ENCODE results near the gene FSTL4. TPM values are rescaled to one million over a fixed set of nuclear protein-coding genes. Genes with fewer than 3 reads are reported as not detected.

The FSTL4 gene
- total RNA-seq, 1 donor from 2014 or later: 0.67 TPM

DNA sequence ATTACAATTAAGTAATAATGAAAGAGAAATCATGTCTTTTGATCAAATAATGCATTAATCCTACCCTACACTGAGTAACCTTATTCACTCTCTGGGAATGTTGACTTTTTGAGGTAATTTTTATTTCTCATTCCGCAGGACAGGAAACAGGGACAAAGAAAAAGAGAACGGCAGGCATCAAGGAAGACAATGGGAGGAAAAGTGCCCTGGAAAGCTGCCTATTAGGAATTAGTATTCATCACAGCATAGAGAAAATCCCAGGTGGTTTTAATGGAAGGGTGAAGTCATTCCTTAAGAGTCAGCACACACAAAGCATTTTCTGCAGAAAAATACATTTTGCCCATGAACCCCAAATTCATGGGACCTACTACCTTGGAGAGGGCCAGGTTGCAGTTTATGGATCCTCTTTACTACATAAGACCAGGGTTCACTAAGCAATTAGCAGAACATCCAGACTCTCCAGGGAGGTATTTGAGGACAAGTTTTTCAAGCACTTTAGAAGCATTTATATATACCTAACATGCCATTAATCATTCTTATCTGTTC lies 9.4 kb downstream of the FSTL4 start:
- no peak overlapping the region for H3K4me3 ChIP-seq
- TF ChIP-seq, protein P1, sequence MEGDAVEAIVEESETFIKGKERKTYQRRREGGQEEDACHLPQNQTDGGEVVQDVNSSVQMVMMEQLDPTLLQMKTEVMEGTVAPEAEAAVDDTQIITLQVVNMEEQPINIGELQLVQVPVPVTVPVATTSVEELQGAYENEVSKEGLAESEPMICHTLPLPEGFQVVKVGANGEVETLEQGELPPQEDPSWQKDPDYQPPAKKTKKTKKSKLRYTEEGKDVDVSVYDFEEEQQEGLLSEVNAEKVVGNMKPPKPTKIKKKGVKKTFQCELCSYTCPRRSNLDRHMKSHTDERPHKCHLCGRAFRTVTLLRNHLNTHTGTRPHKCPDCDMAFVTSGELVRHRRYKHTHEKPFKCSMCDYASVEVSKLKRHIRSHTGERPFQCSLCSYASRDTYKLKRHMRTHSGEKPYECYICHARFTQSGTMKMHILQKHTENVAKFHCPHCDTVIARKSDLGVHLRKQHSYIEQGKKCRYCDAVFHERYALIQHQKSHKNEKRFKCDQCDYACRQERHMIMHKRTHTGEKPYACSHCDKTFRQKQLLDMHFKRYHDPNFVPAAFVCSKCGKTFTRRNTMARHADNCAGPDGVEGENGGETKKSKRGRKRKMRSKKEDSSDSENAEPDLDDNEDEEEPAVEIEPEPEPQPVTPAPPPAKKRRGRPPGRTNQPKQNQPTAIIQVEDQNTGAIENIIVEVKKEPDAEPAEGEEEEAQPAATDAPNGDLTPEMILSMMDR (IDR thresholded peaks at IDR 0.05): no peak
- no peaks in the 10 kb centered on the region for H3K27me3 ChIP-seq
- intact Hi-C loops (cut with DNase I): no loop called here
- no peak overlapping the region for H3K27ac ChIP-seq
- DNase-seq: no peak
- ATAC-seq: no peak
- no peaks in the 10 kb centered on the region for H3K4me1 ChIP-seq
- H3K9me3 ChIP-seq: no peaks in the 10 kb centered on the region
- no peaks in the 10 kb centered on the region for H3K36me3 ChIP-seq

DNA sequence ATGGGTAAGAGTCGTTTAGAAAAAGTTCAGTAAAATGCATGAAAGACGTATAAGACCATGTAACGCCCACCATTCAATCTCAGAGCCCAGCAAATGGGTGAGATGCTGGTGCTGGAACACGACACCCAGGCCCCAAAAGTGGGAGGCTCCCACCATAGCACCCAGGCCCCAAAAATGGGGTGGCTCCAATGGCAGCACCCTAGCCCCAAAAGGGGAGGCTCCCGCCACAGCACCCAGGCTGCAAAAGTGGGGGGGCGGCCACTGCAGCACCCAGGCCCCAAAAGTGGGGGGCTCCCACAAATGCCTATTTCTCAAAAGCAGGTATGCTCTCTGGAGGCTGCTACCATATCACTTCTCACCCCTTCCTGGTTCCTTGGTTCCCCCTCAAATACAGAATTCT lies 12.7 kb downstream of the FSTL4 start:
- H3K36me3 ChIP-seq: no peaks in the 10 kb centered on the region
- ATAC-seq (no peak), DNase-seq (no peak)
- H3K27ac ChIP-seq: no peak overlapping the region
- H3K27me3 ChIP-seq: no peaks in the 10 kb centered on the region
- intact Hi-C loops (cut with DNase I): no loop called here
- H3K4me1 ChIP-seq: no peaks in the 10 kb centered on the region
- no peak overlapping the region for H3K4me3 ChIP-seq
- H3K9me3 ChIP-seq: no peaks in the 10 kb centered on the region
- TF ChIP-seq, protein P1 (IDR thresholded peaks at IDR 0.05): no peak

DNA sequence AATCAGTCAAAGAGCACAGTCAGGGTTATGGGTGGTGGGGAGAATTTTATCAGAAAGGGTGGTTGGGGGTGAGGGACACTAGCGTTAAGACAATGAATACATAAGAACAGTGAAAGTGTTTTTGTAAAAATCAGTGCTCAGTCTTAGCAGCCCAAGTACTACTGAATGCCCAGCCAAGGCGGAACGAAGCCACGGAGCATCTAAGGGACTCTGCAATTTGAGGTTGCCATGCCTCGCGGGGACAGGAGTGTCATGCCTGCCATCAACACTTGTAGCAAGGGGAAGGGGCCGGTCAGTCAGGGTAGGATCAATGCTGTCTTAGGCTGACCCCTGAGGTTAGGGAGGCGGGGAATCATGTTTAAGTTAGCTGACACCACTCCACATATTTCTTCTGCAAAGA lies 13.3 kb downstream of the FSTL4 start:
- Histone ChIP-seq H3K9me3 (no peaks in the 10 kb centered on the region), H3K36me3 (no peaks in the 10 kb centered on the region), H3K27me3 (no peaks in the 10 kb centered on the region), H3K27ac (no peak overlapping the region), H3K4me3 (no peak overlapping the region), H3K4me1 (no peaks in the 10 kb centered on the region)
- intact Hi-C loops (cut with DNase I): no loop called here
- ATAC-seq: no peak
- TF ChIP-seq, protein P1 (IDR thresholded peaks at IDR 0.05): no peak
- no peak for DNase-seq

DNA sequence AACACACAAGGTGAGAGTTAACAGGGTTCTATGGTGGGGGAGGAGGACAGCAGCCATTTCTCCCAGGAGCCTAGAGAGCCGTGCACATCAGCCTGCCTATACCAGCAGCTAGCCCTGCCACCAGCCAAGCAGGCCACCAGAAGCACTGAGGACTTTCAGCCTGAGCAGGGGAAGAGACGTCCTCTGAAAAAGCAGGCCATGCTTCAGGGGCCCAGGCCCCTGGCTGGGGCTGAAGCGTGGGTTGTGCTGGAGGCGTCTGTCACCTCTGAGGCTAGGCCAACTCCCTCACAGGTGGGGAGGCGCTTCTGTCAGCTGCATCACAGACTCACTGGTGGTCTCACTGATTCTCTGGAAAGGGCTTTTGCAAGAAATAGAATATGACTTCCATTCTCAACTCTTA lies 16.3 kb downstream of the FSTL4 start:
- Histone ChIP-seq H3K4me1 (no peaks in the 10 kb centered on the region), H3K27me3 (no peaks in the 10 kb centered on the region), H3K27ac (no peak overlapping the region), H3K9me3 (no peaks in the 10 kb centered on the region), H3K4me3 (no peak overlapping the region), H3K36me3 (no peaks in the 10 kb centered on the region)
- TF ChIP-seq, protein P1 (IDR thresholded peaks at IDR 0.05): no peak
- ATAC-seq (no peak), DNase-seq (no peak)
- intact Hi-C loops (cut with DNase I): no loop called here

DNA sequence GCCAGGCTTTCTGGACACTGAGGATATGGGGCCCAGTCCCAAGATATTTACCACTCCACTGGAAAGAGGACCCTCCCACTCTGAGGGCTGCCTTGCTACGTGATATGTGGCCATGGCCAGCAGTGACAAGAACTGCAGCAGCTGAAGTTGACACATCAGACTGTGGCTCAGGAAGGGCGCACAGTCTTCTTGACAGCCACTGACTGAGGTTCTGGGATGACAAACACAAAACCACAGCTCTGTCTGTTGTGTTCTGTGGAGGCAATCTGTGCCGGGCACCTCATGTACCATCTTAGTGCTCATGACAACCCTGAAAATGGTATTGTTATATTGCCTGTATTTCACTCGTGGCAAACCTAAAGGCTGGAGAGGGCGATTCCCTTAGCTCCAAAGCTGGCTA lies 16.9 kb downstream of the FSTL4 start:
- DNase-seq (no peak), ATAC-seq (no peak)
- TF ChIP-seq, protein P1 (IDR thresholded peaks at IDR 0.05): no peak
- H3K27me3 ChIP-seq: no peaks in the 10 kb centered on the region
- intact Hi-C loops (cut with DNase I): no loop called here
- H3K36me3 ChIP-seq: no peaks in the 10 kb centered on the region
- H3K4me1 ChIP-seq: no peaks in the 10 kb centered on the region
- no peak overlapping the region for H3K4me3 ChIP-seq
- H3K27ac ChIP-seq: no peak overlapping the region
- H3K9me3 ChIP-seq: no peaks in the 10 kb centered on the region

DNA sequence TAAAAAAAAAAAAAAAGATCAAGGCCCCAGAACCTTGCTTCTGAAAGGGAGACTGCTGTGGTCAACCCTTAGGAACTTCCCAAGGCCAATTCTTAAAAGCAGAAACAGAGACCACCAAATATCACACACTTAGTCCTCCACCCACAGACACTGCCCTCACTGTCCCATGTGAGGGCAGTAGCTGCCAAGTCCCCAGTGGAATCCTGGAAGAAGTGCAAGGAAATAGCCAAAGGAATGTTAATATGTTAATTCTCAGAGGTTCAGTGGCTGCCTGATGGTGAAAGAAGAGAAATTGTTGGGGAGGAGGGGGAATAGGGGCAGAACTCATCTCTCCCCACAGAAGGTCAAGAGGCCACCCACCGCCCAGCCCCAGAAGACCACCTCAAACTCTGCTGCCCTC lies 23.1 kb downstream of the FSTL4 start:
- Histone ChIP-seq H3K27ac (no peak overlapping the region), H3K4me3 (no peak overlapping the region), H3K4me1 (no peaks in the 10 kb centered on the region), H3K9me3 (no peaks in the 10 kb centered on the region), H3K27me3 (no peaks in the 10 kb centered on the region), H3K36me3 (no peaks in the 10 kb centered on the region)
- no peak for ATAC-seq
- intact Hi-C loops (cut with DNase I): no loop called here
- TF ChIP-seq, protein P1 (IDR thresholded peaks at IDR 0.05): no peak
- DNase-seq: no peak
